ENCODE measurements around the gene SVEP1.

- TF ChIP-seq CTCF (IDR thresholded peaks at IDR 0.05; ENCODE audit: borderline replicate concordance, extremely low read depth, low read length, poor library complexity, severe bottlenecking), result no peak
- TF ChIP-seq EZH2 (IDR thresholded peaks at IDR 0.05; ENCODE audit: borderline replicate concordance, low read depth, low read length, severe bottlenecking), result no peak
Observed at GRCh38 chr9:110486218-110486617, 93.3 kb downstream of the SVEP1 start.
